ENCODE measurements around the gene RAB11A.

DNA sequence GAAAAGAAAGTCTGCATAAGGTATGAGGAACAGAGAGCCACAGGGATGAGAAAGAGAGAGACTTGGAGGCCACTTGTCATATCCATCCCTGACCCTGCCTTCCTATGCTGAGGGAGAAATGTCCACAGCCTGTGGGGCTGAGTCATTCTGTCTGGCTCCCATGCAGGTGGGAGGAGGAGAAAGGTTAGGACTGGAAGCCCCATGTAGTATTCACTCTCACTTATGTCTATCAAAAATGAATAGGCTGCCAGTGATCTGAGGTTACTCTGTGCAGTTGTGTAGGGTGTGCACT, 71.3 kb downstream of the RAB11A start:
- TF ChIP-seq POLR2A (IDR thresholded peaks at IDR 0.05) (no peak), EP300 (IDR thresholded peaks at IDR 0.05; ENCODE audit: low read depth) (no peak), POLR2AphosphoS5 (IDR thresholded peaks at IDR 0.05) (no peak)
- TF ChIP-seq, protein P1, sequence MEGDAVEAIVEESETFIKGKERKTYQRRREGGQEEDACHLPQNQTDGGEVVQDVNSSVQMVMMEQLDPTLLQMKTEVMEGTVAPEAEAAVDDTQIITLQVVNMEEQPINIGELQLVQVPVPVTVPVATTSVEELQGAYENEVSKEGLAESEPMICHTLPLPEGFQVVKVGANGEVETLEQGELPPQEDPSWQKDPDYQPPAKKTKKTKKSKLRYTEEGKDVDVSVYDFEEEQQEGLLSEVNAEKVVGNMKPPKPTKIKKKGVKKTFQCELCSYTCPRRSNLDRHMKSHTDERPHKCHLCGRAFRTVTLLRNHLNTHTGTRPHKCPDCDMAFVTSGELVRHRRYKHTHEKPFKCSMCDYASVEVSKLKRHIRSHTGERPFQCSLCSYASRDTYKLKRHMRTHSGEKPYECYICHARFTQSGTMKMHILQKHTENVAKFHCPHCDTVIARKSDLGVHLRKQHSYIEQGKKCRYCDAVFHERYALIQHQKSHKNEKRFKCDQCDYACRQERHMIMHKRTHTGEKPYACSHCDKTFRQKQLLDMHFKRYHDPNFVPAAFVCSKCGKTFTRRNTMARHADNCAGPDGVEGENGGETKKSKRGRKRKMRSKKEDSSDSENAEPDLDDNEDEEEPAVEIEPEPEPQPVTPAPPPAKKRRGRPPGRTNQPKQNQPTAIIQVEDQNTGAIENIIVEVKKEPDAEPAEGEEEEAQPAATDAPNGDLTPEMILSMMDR (IDR thresholded peaks at IDR 0.05), result no peak

Data from transverse colon (tissue), 4 donors.